Endothelial cell of umbilical vein (primary cell): ENCODE data around the gene CROCC. TPM values are rescaled to one million over a fixed set of nuclear protein-coding genes. Genes with fewer than 3 reads are reported as not detected.

ENCODE experiments used
- BruUV-seq: library from RNA; stranded (reverse); fragments of 400-500 nt; replicated peaks from 2 replicates; lab custom pipeline; 2021; lab: Mats Ljungman, UMichigan
- CTCF ChIA-PET: fragments of 300-600, 350-600 bp; sonication (Branson Sonifier 250); formaldehyde crosslinking; loops from one replicate; lab custom pipeline; 2021; ENCODE audit warnings: antibody characterized with exemption, inconsistent platforms; lab: Charles Lee
- POLR2A ChIA-PET: fragments of 300-600, 350-600 bp; sonication (Branson Sonifier 250); formaldehyde crosslinking; loops from one replicate; lab custom pipeline; 2021; ENCODE audit warnings: antibody characterized with exemption, inconsistent platforms; lab: Charles Lee
- DNase-seq: peaks from one replicate; pipeline ENCODE4 v3.0.0-alpha.2; 2011; ENCODE audit warnings: low read depth, low spot score
- FAIRE-seq: peaks from 2 replicates; lab custom pipeline; 2011; peaks lifted over from hg19 to GRCh38; lab: Jason Lieb, UNC
- H2AFZ ChIP-seq: 2 replicates; pipeline ENCODE4 v1.6.0; 2012; ENCODE audit warnings: low read depth, low read length, control low read depth, inconsistent platforms
- H3K27ac ChIP-seq: 2 replicates; pipeline ENCODE4 v1.5.1; 2011; ENCODE audit warnings: low read depth, mild to moderate bottlenecking, control low read depth, low read length, moderate library complexity; ENCODE audit not compliant: insufficient read depth
- H3K27me3 ChIP-seq, 2 experiments: 2 replicates each; pipeline versions ENCODE4 v1.6.0 to v1.6.1; 2011; ENCODE audit warnings: low read length in 2 of 2, mixed read lengths in 1 of 2; ENCODE audit not compliant: control insufficient read depth in 2 of 2, insufficient read depth in 2 of 2
- H3K36me3 ChIP-seq, 2 experiments: 2 replicates in 1 of 2; 3 replicates in 1 of 2; pipeline ENCODE4 v1.5.1; 2011; ENCODE audit warnings: low read length in 2 of 2, mild to moderate bottlenecking in 1 of 2, moderate library complexity in 1 of 2; ENCODE audit not compliant: control insufficient read depth in 2 of 2, insufficient read depth in 2 of 2; ENCODE audit errors: extremely low read depth in 1 of 2
- H3K4me1 ChIP-seq: 3 replicates; pipeline ENCODE4 v1.5.1; 2011; ENCODE audit warnings: mild to moderate bottlenecking, low read length; ENCODE audit not compliant: control insufficient read depth, insufficient read depth; ENCODE audit errors: extremely low read depth
- H3K4me2 ChIP-seq: 2 replicates; pipeline ENCODE4 v1.6.1; 2011; ENCODE audit warnings: low read length, control low read depth, mixed read lengths; ENCODE audit not compliant: insufficient read depth
- H3K4me3 ChIP-seq, 3 experiments: fragments of 200-600 bp in 1 of 3; sonication (generic), shearing (Covaris generic) in 1 of 3; replicated peaks in 1 of 3; 2 replicates each; pipeline ENCODE4 v1.5.1; 2011 to 2016; ENCODE audit warnings: control low read depth in 3 of 3, low read length in 3 of 3, mild to moderate bottlenecking in 2 of 3, inconsistent platforms in 1 of 3, low read depth in 1 of 3, moderate library complexity in 1 of 3; ENCODE audit not compliant: insufficient read depth in 1 of 3
- H3K79me2 ChIP-seq: 2 replicates; pipeline ENCODE4 v1.6.0; 2012; ENCODE audit warnings: low read length, inconsistent platforms; ENCODE audit not compliant: control insufficient read depth, insufficient read depth
- H3K9ac ChIP-seq: replicated peaks from 2 replicates; pipeline ENCODE3; 2011; ENCODE audit warnings: low read length, control low read depth; ENCODE audit not compliant: insufficient read depth; ENCODE audit errors: extremely low read depth
- H3K9me1 ChIP-seq: replicated peaks from 3 replicates; pipeline ENCODE4 v1.6.0; 2011; ENCODE audit warnings: mild to moderate bottlenecking, low read length; ENCODE audit not compliant: control insufficient read depth, insufficient read depth; ENCODE audit errors: extremely low read depth
- H3K9me3 ChIP-seq: replicated peaks from 2 replicates; pipeline ENCODE4 v1.5.1; 2012; ENCODE audit warnings: low read length, inconsistent platforms; ENCODE audit not compliant: control insufficient read depth, insufficient read depth
- H4K20me1 ChIP-seq: replicated peaks from 2 replicates; pipeline ENCODE3; 2011; ENCODE audit warnings: mild to moderate bottlenecking, low read length; ENCODE audit not compliant: control insufficient read depth, insufficient read depth; ENCODE audit errors: extremely low read depth
- EZH2 ChIP-seq: IDR thresholded peaks from 2 replicates; pipeline ENCODE4 v1.6.1; 2012; ENCODE audit warnings: borderline replicate concordance, low read depth, mild to moderate bottlenecking, moderate library complexity, low read length, inconsistent platforms; ENCODE audit not compliant: severe bottlenecking
- FOS ChIP-seq: IDR thresholded peaks from 2 replicates; pipeline ENCODE4 v1.6.1; 2011; ENCODE audit warnings: mild to moderate bottlenecking, low read length, moderate library complexity, borderline replicate concordance; ENCODE audit not compliant: insufficient read depth
- GATA2 ChIP-seq: IDR thresholded peaks from 2 replicates; pipeline ENCODE4 v1.7.0; 2011; ENCODE audit warnings: low read depth, mild to moderate bottlenecking, moderate library complexity, mixed read lengths, low read length; ENCODE audit not compliant: insufficient read length, insufficient read depth
- JUN ChIP-seq: IDR thresholded peaks from 2 replicates; pipeline ENCODE4 v1.6.1; 2011; ENCODE audit warnings: borderline replicate concordance, low read depth; ENCODE audit not compliant: insufficient read length, insufficient read depth
- MAX ChIP-seq: IDR thresholded peaks from 2 replicates; pipeline ENCODE4 v1.6.1; 2011; ENCODE audit not compliant: insufficient read depth, insufficient read length
- MYC ChIP-seq: IDR thresholded peaks from one replicate; pipeline ENCODE4 v1.6.1; 2011; ENCODE audit warnings: mild to moderate bottlenecking, low read depth, low read length
- POLR2A ChIP-seq: IDR thresholded peaks from 2 replicates; pipeline ENCODE4 v1.6.1; 2012; ENCODE audit warnings: low read depth, mild to moderate bottlenecking, control low read depth, low read length
- POLR2AphosphoS5 ChIP-seq: IDR thresholded peaks from 2 replicates; pipeline ENCODE4 v1.6.1; 2012; ENCODE audit warnings: low read depth, mild to moderate bottlenecking, control low read depth, low read length, moderate library complexity; ENCODE audit not compliant: insufficient read depth
- dilution Hi-C: fragments of 300-500 bp; cut with MboI; formaldehyde crosslinking; loops from one replicate; pipeline ENCODE4 v1.15.0; 2019; ENCODE audit warnings: low sequenced_read_pairs; ENCODE audit not compliant: extremely low pct_ligation_motif_present
- intact Hi-C: fragments of 100-400 bp; cut with micrococcal nuclease; formaldehyde crosslinking; loops from one replicate; pipeline ENCODE4 v1.10.0; 2022
- polyA plus RNA-seq, 4 experiments: library from polyadenylated mRNA; depleted of rRNA in 3 of 4; stranded (reverse) in 3 of 4; unstranded in 1 of 4; fragments of >200 nt; gene quantifications; 2 replicates each; pipeline versions ENCODE4 v1.2.1 to v1.2.3, GENCODE V29; 2011 to 2012; ENCODE audit warnings: missing spikeins in 1 of 4
- total RNA-seq: library from RNA; stranded (reverse); gene quantifications from 2 replicates; pipeline ENCODE4 v1.2.3, GENCODE V29; 2021
- TF ChIP-seq, protein P1 (sequence below), 2 donors: IDR thresholded peaks; 1 replicate in 1 of 2; 2 replicates in 1 of 2; pipeline ENCODE4 v1.5.1; 2011; ENCODE audit warnings: low read length in 2 of 2, mild to moderate bottlenecking in 2 of 2, moderate library complexity in 2 of 2, control low read depth in 1 of 2, inconsistent platforms in 1 of 2, low read depth in 1 of 2; ENCODE audit not compliant: insufficient read depth in 1 of 2; ENCODE audit errors: extremely low read depth in 1 of 2

The CROCC gene
- total and polyA plus RNA-seq, 2 donors (not counting 3 experiments of a cell fraction or from before 2014, with no cell fraction given) = 18.3 to 35.5 TPM

DNA sequence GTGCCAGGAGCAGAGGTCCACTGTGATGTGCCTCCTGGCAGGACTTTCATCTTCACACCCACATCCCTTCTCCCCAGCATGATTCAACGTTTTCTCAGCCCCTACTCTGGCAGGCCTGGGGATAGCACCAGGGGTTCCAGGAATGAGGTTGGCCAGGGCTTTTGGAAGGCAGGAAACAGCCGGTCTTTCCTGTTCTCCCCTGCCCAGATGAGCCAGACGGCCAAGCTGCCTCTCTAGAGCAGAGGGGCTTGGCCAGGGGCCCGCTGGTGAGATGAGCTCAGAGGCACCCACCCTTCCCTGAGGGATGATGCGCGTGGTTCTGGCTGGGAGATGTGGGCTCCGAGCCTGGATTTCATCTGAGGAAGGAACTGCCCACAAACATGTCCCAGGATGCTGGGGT, 63.0 kb downstream of the CROCC start:
- CTCF ChIA-PET = interaction anchor here (0.5 to 2.7 kb wide), 11 partner anchors 12 to 33 kb away, joined by 3 to 16 read pairs (median 7); no protein-coding TSS in a partner anchor
- POLR2A ChIA-PET = interaction anchor here (1.2 to 1.4 kb wide), 2 partner anchors 10 to 17 kb away, joined by 4 to 8 read pairs; no protein-coding TSS in a partner anchor
- H3K9ac ChIP-seq = no peak overlapping the region

More for the DNA sequence above, 63.0 kb downstream of the CROCC start:
- peak overlapping the region; percentile 26 for H3K27ac ChIP-seq
- no peaks in the 10 kb centered on the region for H3K9me1 ChIP-seq
- H2AFZ ChIP-seq = no peak overlapping the region
- dilution Hi-C loops (no loop called here), intact Hi-C loops (loop anchor here (1.0 to 2.0 kb wide), 3 partner anchors 17 to 26 kb away; partner anchors contain the start of gene ATP13A2)
- peak; percentile 93 for DNase-seq
- BruUV-seq = no TSS peak
- H3K79me2 ChIP-seq = no peaks in the 10 kb centered on the region
- H4K20me1 ChIP-seq = no peaks in the 10 kb centered on the region
- peaks cover 0 to 13% of the 10 kb centered on the region in 2 experiments for H3K36me3 ChIP-seq
- H3K4me3 ChIP-seq = no peak overlapping the region
- H3K9me3 ChIP-seq = no peaks in the 10 kb centered on the region
- H3K4me2 ChIP-seq = no peak overlapping the region
- H3K4me1 ChIP-seq = peaks cover 16% of the 10 kb centered on the region
- TF ChIP-seq POLR2AphosphoS5 (peak; percentile 35), FOS (peak; percentile 50), MYC (no peak), EZH2 (no peak), GATA2 (no peak), POLR2A (no peak), MAX (no peak), JUN (no peak)
- TF ChIP-seq, protein P1, sequence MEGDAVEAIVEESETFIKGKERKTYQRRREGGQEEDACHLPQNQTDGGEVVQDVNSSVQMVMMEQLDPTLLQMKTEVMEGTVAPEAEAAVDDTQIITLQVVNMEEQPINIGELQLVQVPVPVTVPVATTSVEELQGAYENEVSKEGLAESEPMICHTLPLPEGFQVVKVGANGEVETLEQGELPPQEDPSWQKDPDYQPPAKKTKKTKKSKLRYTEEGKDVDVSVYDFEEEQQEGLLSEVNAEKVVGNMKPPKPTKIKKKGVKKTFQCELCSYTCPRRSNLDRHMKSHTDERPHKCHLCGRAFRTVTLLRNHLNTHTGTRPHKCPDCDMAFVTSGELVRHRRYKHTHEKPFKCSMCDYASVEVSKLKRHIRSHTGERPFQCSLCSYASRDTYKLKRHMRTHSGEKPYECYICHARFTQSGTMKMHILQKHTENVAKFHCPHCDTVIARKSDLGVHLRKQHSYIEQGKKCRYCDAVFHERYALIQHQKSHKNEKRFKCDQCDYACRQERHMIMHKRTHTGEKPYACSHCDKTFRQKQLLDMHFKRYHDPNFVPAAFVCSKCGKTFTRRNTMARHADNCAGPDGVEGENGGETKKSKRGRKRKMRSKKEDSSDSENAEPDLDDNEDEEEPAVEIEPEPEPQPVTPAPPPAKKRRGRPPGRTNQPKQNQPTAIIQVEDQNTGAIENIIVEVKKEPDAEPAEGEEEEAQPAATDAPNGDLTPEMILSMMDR (IDR thresholded peaks at IDR 0.05; ENCODE audit: extremely low read depth in 1 of 2, insufficient read depth in 1 of 2, low read depth in 1 of 2, low read length in 2 of 2) = no peak
- no peaks in the 10 kb centered on the region for H3K27me3 ChIP-seq
- peak; percentile 94 for FAIRE-seq
